ENCODE results near the gene KCNH1. TPM values are rescaled to one million over a fixed set of nuclear protein-coding genes. Genes with fewer than 3 reads are reported as not detected.

Gene KCNH1
- total and polyA plus RNA-seq, 2 of the 4 experiments (the other 2 are of a cell fraction) = 0.27 to 0.54 TPM

GRCh38 chr1:210707300-210708240, 426.4 kb downstream of the KCNH1 start:
- H3K18ac ChIP-seq (ENCODE audit: low read depth, low read length) = no peak overlapping the region
- no peaks in the 10 kb centered on the region for H3K9me1 ChIP-seq (ENCODE audit: insufficient read depth, low read length)
- no peak for TF ChIP-seq ELK1 (IDR thresholded peaks at IDR 0.05; ENCODE audit: borderline replicate concordance, low read depth, low read length)
- TF ChIP-seq RCOR1 (IDR thresholded peaks at IDR 0.05; ENCODE audit: insufficient replicate concordance, low read length) = no peak
- no peak for TF ChIP-seq NFE2L2 (IDR thresholded peaks at IDR 0.05; ENCODE audit: low read depth, low read length)
- TF ChIP-seq FOS (IDR thresholded peaks at IDR 0.05; ENCODE audit: low read depth, low read length) = no peak
- no peak for TF ChIP-seq MXI1 (IDR thresholded peaks at IDR 0.05; ENCODE audit: borderline replicate concordance, low read depth, low read length)
- TF ChIP-seq RAD21 (IDR thresholded peaks at IDR 0.05; ENCODE audit: low read length) = no peak
- TF ChIP-seq MAFK (IDR thresholded peaks at IDR 0.05; ENCODE audit: low read depth, low read length) = no peak
- no peak for TF ChIP-seq POLR2A (IDR thresholded peaks at IDR 0.05; ENCODE audit: low read depth, low read length)
- no peak for TF ChIP-seq USF2 (IDR thresholded peaks at IDR 0.05; ENCODE audit: low read depth, low read length)
- no peak for TF ChIP-seq RFX5 (IDR thresholded peaks at IDR 0.05; ENCODE audit: low read depth, low read length)
- no peak for TF ChIP-seq CTCF (conservative IDR thresholded peaks at IDR 0.05; ENCODE audit: low read depth, low read length)
- TF ChIP-seq BHLHE40 (IDR thresholded peaks at IDR 0.05; ENCODE audit: low read depth, low read length) = no peak
- no peak for TF ChIP-seq CHD1 (IDR thresholded peaks at IDR 0.05; ENCODE audit: low read depth, low read length)
- TF ChIP-seq MAZ (IDR thresholded peaks at IDR 0.05; ENCODE audit: borderline replicate concordance, low read depth, low read length) = no peak
- no peak overlapping the region for H4K5ac ChIP-seq (ENCODE audit: low read depth, low read length)
- H3K27me3 ChIP-seq (ENCODE audit: control insufficient read depth, insufficient read depth, low read length) = no peaks in the 10 kb centered on the region
- ChIA-PET POLR2A (ENCODE audit: unreplicated experiment) (no interaction called here), CTCF (no interaction called here)
- ATAC-seq (ENCODE audit: low read depth) = no peak
- H3K23ac ChIP-seq (ENCODE audit: low read depth, low read length) = no peak overlapping the region
- H3K79me1 ChIP-seq (ENCODE audit: low read depth in 1 of 2, low read length in 2 of 2) = no peaks in the 10 kb centered on the region
- H2BK5ac ChIP-seq (ENCODE audit: low read depth, low read length, poor library complexity, severe bottlenecking) = no peak overlapping the region
- H2BK120ac ChIP-seq (ENCODE audit: low read depth, low read length) = no peak overlapping the region
- BruUV-seq (replicated peaks) = no TSS peak
- H3K4me2 ChIP-seq (ENCODE audit: low read depth, low read length) = no peak overlapping the region
- in situ Hi-C loops (cut with MboI; ENCODE audit: low sequenced_read_pairs) = no loop called here
- H3K56ac ChIP-seq (ENCODE audit: extremely low read depth, insufficient read depth, low read length) = no peak overlapping the region
- no peak overlapping the region for H2BK15ac ChIP-seq (ENCODE audit: low read depth, low read length)
- H4K91ac ChIP-seq (ENCODE audit: insufficient read depth, low read depth, low read length) = no peak overlapping the region
- H3K9ac ChIP-seq (ENCODE audit: low read depth, low read length) = no peak overlapping the region
- H3K27ac ChIP-seq (ENCODE audit: insufficient read depth, low read length) = no peak overlapping the region
- H2BK20ac ChIP-seq (ENCODE audit: low read depth, low read length) = no peak overlapping the region
- H3K4ac ChIP-seq (ENCODE audit: low read depth, low read length) = no peak overlapping the region
- H3K4me3 ChIP-seq (ENCODE audit: insufficient read depth, low read depth, low read length) = no peak overlapping the region
- intact Hi-C loops (cut with micrococcal nuclease) = loop anchor here (10.0 kb wide), 1 partner anchor 883 kb away; the partner anchor contains the start of gene UTP25
- H3K14ac ChIP-seq (replicated peaks; ENCODE audit: low read depth, low read length) = no peak overlapping the region
- H4K8ac ChIP-seq (ENCODE audit: low read depth in 2 of 2, low read length in 2 of 2) = no peak overlapping the region
- H3K4me1 ChIP-seq (ENCODE audit: control insufficient read depth, insufficient read depth, low read length) = no peaks in the 10 kb centered on the region
- H3K36me3 ChIP-seq (ENCODE audit: control insufficient read depth, insufficient read depth, low read length) = no peaks in the 10 kb centered on the region
- dilution Hi-C loops (cut with HindIII; ENCODE audit: low sequenced_read_pairs, unreplicated experiment) = no loop called here
- no peaks in the 10 kb centered on the region for H3K9me3 ChIP-seq (ENCODE audit: control insufficient read depth, insufficient read depth, low read length)
- no peak overlapping the region for H2AK9ac ChIP-seq (replicated peaks; ENCODE audit: low read depth, low read length, poor library complexity)
- H2AK5ac ChIP-seq (ENCODE audit: low read depth, low read length) = no peak overlapping the region
- H2AFZ ChIP-seq (replicated peaks; ENCODE audit: low read length, poor library complexity) = no peak overlapping the region
- no peak for DNase-seq
- no peaks in the 10 kb centered on the region for H4K20me1 ChIP-seq (ENCODE audit: insufficient read depth, low read length)
- no CpG with 5 or more reads among the region's 7 CpGs for WGBS, 2 experiments (ENCODE audit: extremely low coverage in 2 of 2, insufficient read length in 1 of 2)
